HG03175 (cell line): ENCODE results near the gene ADAMTSL3.

Experiments
- ATAC-seq: cut with Tn5 transposase; IDR thresholded peaks from one replicate; pipeline ENCODE4 v1.9.1; 2021; ENCODE audit warnings: mild to moderate bottlenecking, moderate library complexity; ENCODE audit not compliant: unreplicated experiment

ADAMTSL3 gene

DNA sequence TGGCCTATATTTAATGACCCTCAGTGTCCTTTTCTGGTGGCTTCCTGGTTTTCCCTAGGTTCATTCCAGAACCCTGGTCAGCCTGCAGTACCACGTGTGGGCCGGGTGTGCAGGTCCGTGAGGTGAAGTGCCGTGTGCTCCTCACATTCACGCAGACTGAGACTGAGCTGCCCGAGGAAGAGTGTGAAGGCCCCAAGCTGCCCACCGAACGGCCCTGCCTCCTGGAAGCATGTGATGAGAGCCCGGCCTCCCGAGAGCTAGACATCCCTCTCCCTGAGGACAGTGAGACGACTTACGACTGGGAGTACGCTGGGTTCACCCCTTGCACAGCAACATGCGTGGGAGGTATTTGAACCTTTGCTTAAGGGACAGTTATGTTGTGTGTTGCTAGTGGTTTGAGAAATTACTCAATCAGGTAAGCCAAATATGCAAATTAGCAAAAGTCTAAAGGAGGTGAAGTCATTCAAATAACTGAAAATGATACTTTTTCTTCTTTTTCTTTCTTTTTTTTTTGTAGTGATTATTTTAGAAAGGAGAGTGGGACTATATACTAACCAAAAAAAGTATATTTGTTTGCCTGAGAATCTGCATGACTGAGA is 259.2 kb downstream of the ADAMTSL3 start:
- no peak for ATAC-seq

DNA sequence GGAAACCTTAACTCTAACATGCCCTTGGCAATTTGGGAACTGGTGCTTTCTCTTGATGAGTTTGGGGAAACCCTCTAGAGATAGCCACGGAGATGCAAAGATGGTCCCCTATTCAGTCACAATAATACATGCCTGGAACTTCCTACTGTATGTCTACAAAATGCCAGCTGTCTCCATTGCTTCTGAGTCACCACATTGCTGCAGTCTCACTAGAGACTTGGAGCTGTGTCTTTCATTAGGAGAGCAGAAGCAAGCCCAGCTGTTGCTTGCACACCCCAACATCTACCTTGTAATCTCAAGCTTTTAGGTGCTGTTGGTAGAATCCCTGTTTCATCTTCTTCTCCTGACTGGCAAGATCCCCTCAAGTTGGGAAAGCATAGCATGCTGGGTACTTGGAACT is 261.0 kb downstream of the ADAMTSL3 start:
- ATAC-seq, result no peak

GRCh38 chr15:83917432-83917831 is 263.5 kb downstream of the ADAMTSL3 start:
- no peak for ATAC-seq

GRCh38 chr15:83918011-83918410 is 264.1 kb downstream of the ADAMTSL3 start:
- no peak for ATAC-seq

DNA sequence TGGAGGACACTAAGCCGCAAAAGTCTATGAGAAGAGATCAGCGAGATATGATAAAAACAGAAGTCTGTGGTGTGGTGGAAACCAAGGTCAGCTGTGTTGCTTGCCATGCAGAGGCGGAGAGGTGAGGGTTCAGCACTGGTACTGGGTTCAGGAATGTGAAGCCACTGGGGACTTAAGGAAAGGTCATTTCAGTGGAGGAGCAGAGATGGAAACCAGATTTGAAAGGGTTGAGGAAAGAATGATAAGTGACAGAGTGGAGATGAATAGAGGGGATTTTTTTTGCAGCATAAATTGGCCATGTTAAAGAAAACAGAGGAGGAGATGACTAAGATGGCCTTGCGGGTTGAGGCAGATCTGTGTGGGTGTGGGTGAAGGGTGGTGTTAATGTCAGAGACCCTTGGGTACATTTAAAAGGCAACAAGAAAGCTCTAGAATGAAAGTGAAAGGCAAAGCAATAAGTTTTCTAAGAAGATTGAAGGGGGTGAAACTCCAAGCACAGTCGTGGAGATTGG is 265.5 kb downstream of the ADAMTSL3 start:
- peak; percentile 73 for ATAC-seq

GRCh38 chr15:83919978-83920510 is 266.1 kb downstream of the ADAMTSL3 start:
- ATAC-seq, result no peak

- no peak for ATAC-seq
Measured at GRCh38 chr15:83922649-83923294, 268.8 kb downstream of the ADAMTSL3 start.

GRCh38 chr15:83926116-83926515 is 272.2 kb downstream of the ADAMTSL3 start:
- no peak for ATAC-seq

GRCh38 chr15:83927704-83928391 is 273.9 kb downstream of the ADAMTSL3 start:
- peak; percentile 52 for ATAC-seq

DNA sequence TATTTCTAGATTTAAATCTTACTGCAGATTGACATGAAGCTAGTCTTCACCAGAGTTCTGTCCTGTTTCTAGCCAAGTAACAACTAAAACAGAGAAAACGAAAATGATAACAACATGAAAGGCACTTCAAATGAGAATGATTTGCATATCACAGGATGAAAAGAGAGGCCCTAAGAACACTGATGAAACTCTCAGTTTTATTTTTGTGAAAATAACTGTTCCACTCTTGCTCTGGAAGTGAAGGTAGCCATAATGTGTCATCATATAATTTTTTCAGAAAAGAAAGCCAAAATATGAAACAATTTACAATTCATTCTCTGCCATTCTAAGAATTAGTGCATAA is 274.4 kb downstream of the ADAMTSL3 start:
- ATAC-seq, result peak; percentile 87

- no peak for ATAC-seq
Measured at GRCh38 chr15:83928878-83929418, 275.0 kb downstream of the ADAMTSL3 start.

- ATAC-seq, result no peak
Measured at GRCh38 chr15:83929619-83930018, 275.7 kb downstream of the ADAMTSL3 start.

DNA sequence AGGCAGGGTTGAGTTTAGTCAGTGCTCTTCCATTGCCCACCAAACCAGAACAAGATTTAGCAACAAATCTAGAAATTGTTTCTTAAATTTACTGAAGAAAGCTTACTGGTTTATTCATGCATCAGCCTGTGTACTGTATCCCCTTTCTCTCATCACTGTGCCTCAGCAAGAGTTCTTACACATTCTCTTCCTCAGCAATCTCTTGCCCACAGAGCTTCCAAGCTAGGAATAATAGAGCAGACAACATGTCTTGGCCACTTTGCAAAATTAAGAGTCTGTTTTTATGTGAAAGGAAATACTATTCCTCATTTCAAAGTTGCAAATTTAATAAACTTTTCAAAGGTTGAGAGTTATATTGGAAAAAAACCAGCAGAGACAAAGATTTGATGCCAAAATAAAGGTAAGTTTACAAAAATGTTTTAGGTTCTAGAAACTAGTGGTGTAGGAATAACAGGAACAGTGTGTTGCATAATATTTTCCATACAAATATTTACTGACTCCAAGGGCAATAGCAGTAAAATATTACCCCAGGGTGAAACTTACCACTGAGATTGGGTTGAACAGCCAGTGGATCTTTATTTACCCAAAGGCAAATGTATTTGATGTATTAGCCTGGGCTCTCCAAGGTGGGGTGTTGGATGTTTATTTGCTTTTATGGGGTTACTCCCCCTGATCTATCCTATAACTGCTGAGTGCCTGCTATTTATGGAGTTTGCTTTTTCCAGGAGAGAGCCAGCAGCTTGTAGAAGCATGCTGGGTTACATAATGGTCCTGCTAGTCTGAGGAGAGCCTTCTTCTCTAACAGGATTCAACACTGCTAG is 276.7 kb downstream of the ADAMTSL3 start:
- ATAC-seq, result no peak

DNA sequence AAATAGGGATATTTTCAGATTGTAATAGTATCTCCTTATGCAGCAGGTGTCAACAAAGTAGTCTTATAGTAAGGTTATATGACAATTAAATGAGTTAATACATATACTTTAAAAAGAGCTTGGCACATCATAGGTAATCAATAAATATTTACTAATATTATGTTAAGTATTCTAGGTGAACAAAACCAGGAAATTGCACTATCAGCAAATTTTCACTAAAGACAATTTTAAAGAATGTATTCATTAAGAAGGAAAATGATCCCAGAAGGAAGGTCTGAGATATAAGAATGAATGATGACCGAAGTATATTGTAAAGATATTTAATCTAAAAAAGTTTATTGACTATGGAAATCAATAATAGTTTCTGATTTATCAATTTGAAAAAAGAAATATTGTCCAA is 281.9 kb downstream of the ADAMTSL3 start:
- ATAC-seq, result no peak

DNA sequence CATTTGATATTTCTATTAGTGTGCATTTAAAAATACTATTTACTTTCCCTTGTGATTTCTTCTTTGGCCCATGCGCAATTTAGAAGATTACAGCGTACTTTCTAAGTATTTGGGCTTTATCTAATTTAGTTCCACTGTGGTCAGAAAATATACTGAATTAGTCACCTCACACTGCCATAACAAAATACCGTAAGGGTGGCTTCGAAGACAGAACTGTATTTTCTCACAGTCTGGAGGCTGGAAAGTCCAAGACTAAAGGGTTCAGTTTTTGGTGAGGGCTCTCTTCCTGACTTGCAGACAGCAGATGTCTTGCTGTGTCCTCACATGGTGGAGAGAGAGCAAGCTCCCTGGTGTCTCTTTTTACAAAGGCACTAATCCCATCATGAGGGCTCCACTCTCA is 286.2 kb downstream of the ADAMTSL3 start:
- ATAC-seq, result no peak

- ATAC-seq, result no peak
Measured at GRCh38 chr15:83943043-83943442, 289.1 kb downstream of the ADAMTSL3 start.

DNA sequence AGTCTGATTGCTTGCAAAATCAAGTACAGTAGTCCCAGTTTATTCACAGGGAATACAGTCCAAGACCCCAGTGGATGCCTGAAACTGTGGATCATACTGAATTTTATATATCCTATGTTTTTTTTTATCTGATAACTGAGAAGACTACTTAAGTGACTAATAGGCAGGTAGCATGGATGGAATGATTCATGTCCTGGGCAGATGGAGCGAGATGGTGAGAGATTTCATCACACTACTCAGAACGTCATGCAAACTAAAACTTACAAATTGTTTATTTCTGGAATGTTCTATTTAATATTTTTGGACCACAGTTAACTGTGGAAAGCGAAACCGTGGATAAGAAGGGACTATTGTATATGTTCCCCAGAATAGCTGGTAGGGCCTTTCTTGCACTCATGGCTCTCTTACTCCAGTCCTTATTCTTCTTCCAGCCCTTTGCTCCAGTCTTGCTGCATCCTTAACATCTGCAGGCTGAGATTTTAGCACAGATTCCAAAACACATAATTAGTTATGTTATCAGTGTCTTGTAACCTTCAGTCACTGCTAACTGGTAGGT is 290.0 kb downstream of the ADAMTSL3 start:
- ATAC-seq, result no peak

DNA sequence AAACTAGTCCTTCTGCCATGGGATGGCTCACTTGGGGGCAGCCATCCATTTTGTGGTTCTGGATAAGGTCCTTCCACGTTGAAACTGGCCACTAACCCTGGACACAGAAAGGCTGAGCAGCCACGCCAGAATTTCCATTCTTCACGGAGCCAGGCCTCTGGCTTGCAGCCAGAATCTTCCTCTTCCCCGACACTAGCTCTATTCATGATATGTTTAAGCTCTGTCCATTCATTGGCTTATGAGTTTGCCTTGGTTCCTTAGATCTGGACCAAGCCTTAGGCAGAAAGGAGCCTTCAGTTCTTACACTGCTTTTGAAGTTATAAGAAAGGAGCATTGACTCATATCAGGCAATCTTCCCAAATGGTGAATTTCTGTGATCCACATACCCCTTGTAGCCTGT is 293.2 kb downstream of the ADAMTSL3 start:
- no peak for ATAC-seq

DNA sequence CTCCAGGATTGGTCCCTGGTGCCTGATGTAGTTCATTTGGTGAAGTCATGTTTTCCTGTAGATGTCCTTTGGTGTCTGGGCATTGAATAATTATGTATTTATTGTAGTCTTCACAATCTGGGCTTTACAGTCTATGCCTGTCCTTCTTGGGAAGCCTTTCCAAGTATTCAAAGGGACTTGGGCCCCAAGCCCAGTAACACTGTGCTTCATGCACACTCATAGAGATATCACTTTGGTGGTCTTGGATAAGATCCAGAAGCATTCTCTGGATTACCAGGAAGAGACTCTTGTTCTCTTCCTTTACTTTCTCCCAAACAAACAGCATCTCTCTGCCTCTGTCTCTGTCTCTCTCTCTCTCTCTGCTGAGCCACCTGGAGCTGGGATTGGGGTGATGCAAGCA is 300.6 kb downstream of the ADAMTSL3 start:
- ATAC-seq, result no peak

- ATAC-seq, result peak; percentile 98
Measured at GRCh38 chr15:83955806-83956265, 301.9 kb downstream of the ADAMTSL3 start.
